Esophagus muscularis mucosa (tissue), 4 donors: ENCODE measurements around the gene NSF. TPM values are rescaled to one million over a fixed set of nuclear protein-coding genes. Genes with fewer than 3 reads are reported as not detected.

ENCODE experiments used
- DNase-seq: peaks from one replicate; pipeline ENCODE4 v3.0.0-alpha.2; 2017; ENCODE audit errors: extremely low spot score
- H3K27ac ChIP-seq, 4 donors: fragments of 200-600 bp; sonication (generic); replicated peaks in 1 of 4; 1 replicate in 3 of 4; 2 replicates in 1 of 4; pipeline ENCODE4 v1.5.1; 2016 to 2019; ENCODE audit warnings: mild to moderate bottlenecking in 1 of 4
- H3K27me3 ChIP-seq, 4 donors: fragments of 200-600 bp; sonication (generic); one replicate each; pipeline versions ENCODE4 v1.5.1 to v1.6.0; 2016 to 2019
- H3K36me3 ChIP-seq, 4 donors: fragments of 200-600 bp; sonication (generic); one replicate each; pipeline ENCODE4 v1.5.1; 2016 to 2019
- H3K4me1 ChIP-seq, 4 donors: fragments of 200-600 bp; sonication (generic); one replicate each; pipeline ENCODE4 v1.5.1; 2016 to 2019
- H3K4me3 ChIP-seq, 4 donors: fragments of 200-600 bp; sonication (generic); 1 replicate in 2 of 4; 2 replicates in 2 of 4; pipeline ENCODE4 v1.5.1; 2016 to 2019; ENCODE audit warnings: mild to moderate bottlenecking in 4 of 4, moderate library complexity in 1 of 4
- H3K9me3 ChIP-seq, 4 donors: fragments of 200-600 bp; sonication (generic); 1 replicate in 3 of 4; 2 replicates in 1 of 4; pipeline ENCODE4 v1.5.1; 2016 to 2019
- EP300 ChIP-seq: sonication (generic); formaldehyde crosslinking; IDR thresholded peaks from one replicate; pipeline ENCODE4 v1.6.1; 2017; ENCODE audit warnings: antibody characterized with exemption
- POLR2A ChIP-seq: fragments of 450-650 bp; IDR thresholded peaks from one replicate; pipeline ENCODE4 v1.6.1; 2017; ENCODE audit warnings: antibody characterized with exemption, moderate library complexity, mild to moderate bottlenecking, low read depth
- POLR2AphosphoS5 ChIP-seq, 2 donors: sonication (generic); formaldehyde crosslinking; IDR thresholded peaks; one replicate each; pipeline ENCODE4 v1.6.1; 2017; ENCODE audit warnings: antibody characterized with exemption in 2 of 2
- WGBS: methylation state at CpG from one replicate; pipeline ENCODE4 v1.1.5; 2018; 5-methylcytosine and 5-hydroxymethylcytosine counted together
- intact Hi-C: fragments of 100-400 bp; cut with DNase I; formaldehyde crosslinking; loops from one replicate; pipeline ENCODE4 v1.15.1; 2023
- total RNA-seq, 4 donors: library from RNA; depleted of rRNA; stranded (reverse); fragments of >200 nt; gene quantifications; one replicate each; pipeline versions ENCODE4 v1.1.0 to v1.2.1, GENCODE V29; 2016
- TF ChIP-seq, protein P1 (sequence below), 3 experiments: fragments of 200-600 bp in 2 of 3; fragments of 450-650 bp in 1 of 3; sonication (generic) in 2 of 3; IDR thresholded peaks; one replicate each; pipeline ENCODE4 v1.5.1; 2017 to 2019; ENCODE audit warnings: antibody characterized with exemption in 3 of 3, mild to moderate bottlenecking in 2 of 3, moderate library complexity in 1 of 3

The NSF gene
- total RNA-seq, 4 donors from 2014 or later: 15.7 to 25.3 (median 17.9) TPM

DNA sequence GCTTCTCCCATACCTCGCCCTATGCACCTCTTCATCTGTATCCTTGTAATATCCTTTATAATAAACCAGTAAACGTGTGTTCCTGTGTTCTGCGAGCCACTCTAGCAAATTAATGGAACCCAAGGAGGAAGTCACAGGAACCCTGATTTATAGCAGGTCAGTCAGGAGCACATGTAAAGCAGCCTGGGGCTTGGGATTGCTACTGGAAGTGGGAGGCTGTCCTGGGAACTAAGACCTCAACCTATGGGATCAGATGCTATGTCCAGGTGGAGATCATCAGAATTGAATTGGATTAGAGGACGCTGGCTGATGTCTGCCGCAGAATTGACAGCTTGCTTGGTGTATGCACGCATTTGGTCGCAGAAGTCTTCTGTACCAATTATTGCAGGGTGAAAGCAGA lies 212.3 kb downstream of the NSF start:
- H3K4me3 ChIP-seq: no peak overlapping the region
- no peaks in the 10 kb centered on the region for H3K36me3 ChIP-seq
- DNase-seq: no peak
- WGBS: 75% methylated on average over 7 of the region's 7 CpGs
- H3K27me3 ChIP-seq: peaks cover 0 to 3% (median 0%) of the 10 kb centered on the region in 4 donors
- H3K4me1 ChIP-seq: no peaks in the 10 kb centered on the region
- no peak overlapping the region for H3K27ac ChIP-seq
- no peaks in the 10 kb centered on the region for H3K9me3 ChIP-seq
- intact Hi-C loops: no loop called here
- TF ChIP-seq POLR2AphosphoS5 (IDR thresholded peaks at IDR 0.05) (no peak), POLR2A (no peak), EP300 (no peak)
- TF ChIP-seq, protein P1, sequence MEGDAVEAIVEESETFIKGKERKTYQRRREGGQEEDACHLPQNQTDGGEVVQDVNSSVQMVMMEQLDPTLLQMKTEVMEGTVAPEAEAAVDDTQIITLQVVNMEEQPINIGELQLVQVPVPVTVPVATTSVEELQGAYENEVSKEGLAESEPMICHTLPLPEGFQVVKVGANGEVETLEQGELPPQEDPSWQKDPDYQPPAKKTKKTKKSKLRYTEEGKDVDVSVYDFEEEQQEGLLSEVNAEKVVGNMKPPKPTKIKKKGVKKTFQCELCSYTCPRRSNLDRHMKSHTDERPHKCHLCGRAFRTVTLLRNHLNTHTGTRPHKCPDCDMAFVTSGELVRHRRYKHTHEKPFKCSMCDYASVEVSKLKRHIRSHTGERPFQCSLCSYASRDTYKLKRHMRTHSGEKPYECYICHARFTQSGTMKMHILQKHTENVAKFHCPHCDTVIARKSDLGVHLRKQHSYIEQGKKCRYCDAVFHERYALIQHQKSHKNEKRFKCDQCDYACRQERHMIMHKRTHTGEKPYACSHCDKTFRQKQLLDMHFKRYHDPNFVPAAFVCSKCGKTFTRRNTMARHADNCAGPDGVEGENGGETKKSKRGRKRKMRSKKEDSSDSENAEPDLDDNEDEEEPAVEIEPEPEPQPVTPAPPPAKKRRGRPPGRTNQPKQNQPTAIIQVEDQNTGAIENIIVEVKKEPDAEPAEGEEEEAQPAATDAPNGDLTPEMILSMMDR (IDR thresholded peaks at IDR 0.05): no peak

- Histone ChIP-seq H3K4me1 (no peaks in the 10 kb centered on the region), H3K36me3 (no peaks in the 10 kb centered on the region), H3K27ac (no peak overlapping the region), H3K4me3 (no peak overlapping the region), H3K9me3 (no peaks in the 10 kb centered on the region), H3K27me3 (peaks cover 0 to 3% (median 0%) of the 10 kb centered on the region in 4 donors)
- intact Hi-C loops: no loop called here
- TF ChIP-seq POLR2AphosphoS5 (IDR thresholded peaks at IDR 0.05): no peak
- TF ChIP-seq POLR2A: no peak
- TF ChIP-seq, protein P1 (IDR thresholded peaks at IDR 0.05): no peak
- TF ChIP-seq EP300: no peak
- DNase-seq: no peak
- 94% methylated on average over 5 of the region's 5 CpGs for WGBS
These were observed 213.1 kb downstream of the NSF start for GRCh38 chr17:46803544-46803943.

DNA sequence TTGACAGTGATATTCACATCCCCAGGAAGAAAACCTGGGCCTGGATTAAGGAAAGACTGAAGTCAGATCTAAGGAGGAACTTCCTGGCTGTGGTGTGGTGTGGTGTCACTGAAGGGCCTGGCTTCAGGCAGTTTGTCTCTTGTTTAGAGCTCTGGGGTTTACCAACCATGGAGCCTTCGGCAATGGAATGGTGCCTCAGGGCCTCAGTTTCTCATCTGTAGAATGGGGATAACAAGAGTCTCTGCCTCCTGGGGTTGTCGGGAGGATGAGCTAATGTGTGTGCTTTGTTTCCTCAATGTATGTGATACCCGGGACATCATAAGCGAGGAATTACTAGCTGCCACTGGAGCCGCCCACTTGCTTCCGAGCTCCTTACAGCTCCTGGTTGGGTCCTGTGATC lies 215.3 kb downstream of the NSF start:
- peaks cover 0 to 3% (median 0%) of the 10 kb centered on the region in 4 donors for H3K27me3 ChIP-seq
- H3K36me3 ChIP-seq: no peaks in the 10 kb centered on the region
- no peak overlapping the region for H3K27ac ChIP-seq
- TF ChIP-seq, protein P1 (IDR thresholded peaks at IDR 0.05): no peak
- TF ChIP-seq POLR2AphosphoS5 (IDR thresholded peaks at IDR 0.05): no peak
- 97% methylated on average over 6 of the region's 6 CpGs for WGBS
- intact Hi-C loops: no loop called here
- H3K4me3 ChIP-seq: no peak overlapping the region
- H3K4me1 ChIP-seq: no peaks in the 10 kb centered on the region
- no peak for DNase-seq
- H3K9me3 ChIP-seq: no peaks in the 10 kb centered on the region

Other genes with a start within 250 kb of the NSF start
- 10 to 100 TPM in 3 of 4 donors, 1 to 10 TPM in 1; 6.9 to 19.4 (median 15.4) TPM for gene ARL17B, start 228.9 kb upstream of the NSF start, total RNA-seq
- 10 to 100 TPM in 1 of 4 donors, 1 to 10 TPM in 3; 3.6 to 11.2 (median 7.0) TPM for gene LRRC37A2, start 78.2 kb upstream of the NSF start, total RNA-seq
- 10 to 100 TPM in 1 of 4 donors, 1 to 10 TPM in 3; 5.5 to 20.3 (median 8.7) TPM for gene ARL17A, start 11.0 kb upstream of the NSF start, total RNA-seq
- gene WNT3, start 228.0 kb downstream of the NSF start, total RNA-seq: 1 to 10 TPM in 2 of 4 donors, under 1 TPM in 2; under 0.01 to 1.3 (median 1.1) TPM